Neural cell (in vitro differentiated cells): Measurements from ENCODE around the gene HHIPL1. TPM values are rescaled to one million over a fixed set of nuclear protein-coding genes. Genes with fewer than 3 reads are reported as not detected.

Experiments used
- H2AFZ ChIP-seq: fragments of 200-600, 300-800 bp; sonication (generic), shearing (Covaris generic); 2 replicates; pipeline ENCODE4 v1.6.0; 2014; ENCODE audit warnings: low read depth, mild to moderate bottlenecking, antibody characterized with exemption, low read length, moderate library complexity
- H3F3A ChIP-seq: fragments of 200-600 bp; shearing (Covaris generic); 2 replicates; pipeline ENCODE4 v1.6.1; 2016; ENCODE audit warnings: mild to moderate bottlenecking, moderate library complexity, mixed read lengths, antibody characterized with exemption, low read length; ENCODE audit not compliant: insufficient read depth, poor library complexity, severe bottlenecking
- H3K27ac ChIP-seq: fragments of 200-600, 300-800 bp; sonication (generic), shearing (Covaris generic); 2 replicates; pipeline ENCODE4 v1.5.1; 2014; ENCODE audit warnings: mild to moderate bottlenecking, low read length, moderate library complexity
- H3K27me3 ChIP-seq: fragments of 300-800, 200-600 bp; sonication (generic), shearing (Covaris generic); 2 replicates; pipeline ENCODE4 v1.6.0; 2014; ENCODE audit warnings: mild to moderate bottlenecking, low read depth, low read length, moderate library complexity; ENCODE audit not compliant: insufficient read depth
- H3K36me3 ChIP-seq: fragments of 300-800, 200-600 bp; sonication (generic), shearing (Covaris generic); 2 replicates; pipeline ENCODE4 v1.5.1; 2014; ENCODE audit warnings: mild to moderate bottlenecking, antibody characterized with exemption, low read length, moderate library complexity; ENCODE audit not compliant: insufficient read depth
- H3K4me2 ChIP-seq: fragments of 300-800, 200-600 bp; sonication (generic), shearing (Covaris generic); 2 replicates; pipeline ENCODE4 v1.6.0; 2014; ENCODE audit warnings: mild to moderate bottlenecking, low read length
- H3K4me3 ChIP-seq: fragments of 300-800, 200-600 bp; sonication (generic), shearing (Covaris generic); 2 replicates; pipeline ENCODE4 v1.5.1; 2014; ENCODE audit warnings: mild to moderate bottlenecking, low read length, moderate library complexity
- H3K79me2 ChIP-seq: fragments of 200-600 bp; shearing (Covaris generic); replicated peaks from 2 replicates; pipeline ENCODE4 v1.6.0; 2014; ENCODE audit warnings: mild to moderate bottlenecking, low read length, moderate library complexity; ENCODE audit not compliant: insufficient read depth
- H3K9ac ChIP-seq: fragments of 300-800, 200-600 bp; sonication (generic), shearing (Covaris generic); 2 replicates; pipeline ENCODE4 v1.6.1; 2016; ENCODE audit warnings: mild to moderate bottlenecking, low read length, mixed read lengths
- H3K9me2 ChIP-seq: fragments of 200-600 bp; shearing (Covaris generic); 2 replicates; pipeline ENCODE4 v1.6.1; 2016; ENCODE audit warnings: mild to moderate bottlenecking, low read length, mixed read lengths; ENCODE audit not compliant: insufficient read depth
- H3K9me3 ChIP-seq: fragments of 200-600, 300-800 bp; sonication (generic), shearing (Covaris generic); 2 replicates; pipeline ENCODE4 v1.6.1; 2016; ENCODE audit warnings: mild to moderate bottlenecking, mixed run types, low read length, moderate library complexity, mixed read lengths
- H4K20me1 ChIP-seq: fragments of 200-600 bp; shearing (Covaris generic); 2 replicates; pipeline ENCODE4 v1.6.1; 2016; ENCODE audit warnings: mild to moderate bottlenecking, mixed run types; ENCODE audit not compliant: insufficient read depth
- CTCF ChIP-seq: fragments of 450-650 bp; IDR thresholded peaks from 2 replicates; pipeline ENCODE4 v1.5.1; 2014; ENCODE audit warnings: antibody characterized with exemption, mild to moderate bottlenecking, moderate library complexity; ENCODE audit not compliant: poor library complexity, severe bottlenecking
- EP300 ChIP-seq: fragments of 450-650 bp; conservative IDR thresholded peaks from 2 replicates; pipeline ENCODE4 v1.6.1; 2014; ENCODE audit warnings: antibody characterized with exemption, mild to moderate bottlenecking, moderate library complexity; ENCODE audit not compliant: poor library complexity, severe bottlenecking
- EZH2 ChIP-seq: fragments of 200-600, 300-800 bp; shearing (Covaris generic), sonication (generic); IDR thresholded peaks from 2 replicates; pipeline ENCODE4 v1.6.1; 2014; ENCODE audit warnings: antibody characterized with exemption, low read length, borderline replicate concordance, mild to moderate bottlenecking; ENCODE audit not compliant: insufficient read depth, poor library complexity, severe bottlenecking
- MXI1 ChIP-seq: fragments of 450-650 bp; conservative IDR thresholded peaks from 2 replicates; pipeline ENCODE4 v1.6.1; 2014; ENCODE audit warnings: antibody characterized with exemption, mild to moderate bottlenecking; ENCODE audit not compliant: poor library complexity, severe bottlenecking
- POLR2AphosphoS5 ChIP-seq: IDR thresholded peaks from 2 replicates; pipeline ENCODE4 v1.6.1; 2012
- RAD21 ChIP-seq: fragments of 450-650 bp; conservative IDR thresholded peaks from 2 replicates; pipeline ENCODE4 v1.6.1; 2014; ENCODE audit warnings: antibody characterized with exemption, mild to moderate bottlenecking, moderate library complexity
- REST ChIP-seq: IDR thresholded peaks from 2 replicates; pipeline ENCODE4 v1.6.1; 2012; ENCODE audit warnings: borderline replicate concordance
- SMC3 ChIP-seq: fragments of 450-650 bp; conservative IDR thresholded peaks from 2 replicates; pipeline ENCODE4 v1.6.1; 2014; ENCODE audit warnings: antibody characterized with exemption, mild to moderate bottlenecking, moderate library complexity; ENCODE audit not compliant: poor library complexity
- TAF1 ChIP-seq: IDR thresholded peaks from 2 replicates; pipeline ENCODE4 v1.6.1; 2012; ENCODE audit warnings: low read depth
- polyA plus RNA-seq: library from polyadenylated mRNA; depleted of rRNA; stranded (reverse); fragments of >200 nt; gene quantifications from 2 replicates; pipeline ENCODE4 v1.2.3, GENCODE V29; 2014

Gene HHIPL1
- polyA plus RNA-seq, 1 donor from 2014 or later, result 0.47 TPM

GRCh38 chr14:99701260-99701659, 56.3 kb downstream of the HHIPL1 start:
- TF ChIP-seq POLR2AphosphoS5 (no peak), RAD21 (no peak), TAF1 (no peak), EZH2 (no peak), SMC3 (no peak), CTCF (no peak)
- Histone ChIP-seq H3K27me3 (no peaks in the 10 kb centered on the region), H3K9me2 (no peaks in the 10 kb centered on the region), H2AFZ (no peak overlapping the region), H4K20me1 (no peaks in the 10 kb centered on the region), H3K36me3 (no peaks in the 10 kb centered on the region), H3K9me3 (peaks cover 5% of the 10 kb centered on the region), H3K9ac (no peak overlapping the region), H3K4me3 (no peak overlapping the region), H3K79me2 (no peaks in the 10 kb centered on the region), H3K4me2 (no peak overlapping the region), H3F3A (no peaks in the 10 kb centered on the region), H3K27ac (no peak overlapping the region)

- Histone ChIP-seq H4K20me1 (no peaks in the 10 kb centered on the region), H3K27me3 (no peaks in the 10 kb centered on the region), H3K9me2 (no peaks in the 10 kb centered on the region), H2AFZ (no peak overlapping the region), H3K4me3 (no peak overlapping the region), H3F3A (no peaks in the 10 kb centered on the region), H3K79me2 (no peaks in the 10 kb centered on the region), H3K9ac (no peak overlapping the region), H3K4me2 (no peak overlapping the region), H3K27ac (no peak overlapping the region), H3K36me3 (peaks cover 2% of the 10 kb centered on the region), H3K9me3 (peaks cover 5% of the 10 kb centered on the region)
- TF ChIP-seq MXI1 (no peak), SMC3 (no peak), EP300 (no peak), TAF1 (no peak), CTCF (no peak), REST (no peak), RAD21 (no peak), POLR2AphosphoS5 (no peak), EZH2 (no peak)
Measured at GRCh38 chr14:99702115-99702514, 57.2 kb downstream of the HHIPL1 start.
